Muscle layer of duodenum (tissue), 2 donors: ENCODE measurements around the gene PPM1H.

Experiments used
- H3K27ac ChIP-seq: one replicate; pipeline ENCODE4 v1.7.0; 2013; ENCODE audit warnings: mild to moderate bottlenecking, low read length
- H3K27me3 ChIP-seq: one replicate; pipeline ENCODE4 v1.7.0; 2013; ENCODE audit warnings: low read depth, mild to moderate bottlenecking, control low read depth, low read length
- H3K36me3 ChIP-seq, 2 donors: one replicate each; pipeline ENCODE4 v1.7.0; 2013; ENCODE audit warnings: low read length in 2 of 2, control low read depth in 1 of 2, mild to moderate bottlenecking in 1 of 2; ENCODE audit not compliant: insufficient read depth in 2 of 2, control insufficient read depth in 1 of 2
- H3K4me1 ChIP-seq, 2 donors: one replicate each; pipeline ENCODE4 v1.7.0; 2013; ENCODE audit warnings: low read length in 2 of 2, mild to moderate bottlenecking in 2 of 2, control low read depth in 1 of 2, moderate library complexity in 1 of 2; ENCODE audit not compliant: insufficient read depth in 2 of 2, control insufficient read depth in 1 of 2
- H3K4me3 ChIP-seq, 2 donors: one replicate each; pipeline ENCODE4 v1.7.0; 2013; ENCODE audit warnings: low read length in 2 of 2, low read depth in 1 of 2, mild to moderate bottlenecking in 1 of 2
- H3K9me3 ChIP-seq, 2 donors: one replicate each; pipeline ENCODE4 v1.7.0; 2013; ENCODE audit warnings: low read length in 2 of 2, control low read depth in 1 of 2, mild to moderate bottlenecking in 1 of 2; ENCODE audit not compliant: control insufficient read depth in 1 of 2
- donor health status: healthy.

Gene PPM1H

GRCh38 chr12:62649412-62650138 is 285.4 kb downstream of the PPM1H start:
- Histone ChIP-seq H3K9me3 (no peaks in the 10 kb centered on the region), H3K27me3 (no peaks in the 10 kb centered on the region), H3K36me3 (no peaks in the 10 kb centered on the region), H3K27ac (no peak overlapping the region), H3K4me3 (no peak overlapping the region), H3K4me1 (no peaks in the 10 kb centered on the region)

- Histone ChIP-seq H3K27ac (no peak overlapping the region), H3K27me3 (no peaks in the 10 kb centered on the region), H3K4me3 (no peak overlapping the region), H3K9me3 (no peaks in the 10 kb centered on the region), H3K36me3 (no peaks in the 10 kb centered on the region), H3K4me1 (no peaks in the 10 kb centered on the region)
Observed at GRCh38 chr12:62647586-62647985, 287.4 kb downstream of the PPM1H start.

GRCh38 chr12:62646566-62646965 is 288.4 kb downstream of the PPM1H start:
- H3K27ac ChIP-seq, result no peak overlapping the region
- H3K9me3 ChIP-seq, result no peaks in the 10 kb centered on the region
- H3K36me3 ChIP-seq, result no peaks in the 10 kb centered on the region
- H3K4me3 ChIP-seq, result no peak overlapping the region
- H3K27me3 ChIP-seq, result no peaks in the 10 kb centered on the region
- no peaks in the 10 kb centered on the region for H3K4me1 ChIP-seq

GRCh38 chr12:62643486-62643885 is 291.5 kb downstream of the PPM1H start:
- no peaks in the 10 kb centered on the region for H3K4me1 ChIP-seq
- no peak overlapping the region for H3K27ac ChIP-seq
- no peaks in the 10 kb centered on the region for H3K27me3 ChIP-seq
- no peaks in the 10 kb centered on the region for H3K9me3 ChIP-seq
- H3K4me3 ChIP-seq, result no peak overlapping the region
- no peaks in the 10 kb centered on the region for H3K36me3 ChIP-seq

- H3K27me3 ChIP-seq, result no peaks in the 10 kb centered on the region
Observed at GRCh38 chr12:62642486-62642885, 292.5 kb downstream of the PPM1H start.

GRCh38 chr12:62640910-62641448 is 294.0 kb downstream of the PPM1H start:
- no peak overlapping the region for H3K27ac ChIP-seq
- no peaks in the 10 kb centered on the region for H3K4me1 ChIP-seq
- H3K27me3 ChIP-seq, result no peaks in the 10 kb centered on the region
- no peaks in the 10 kb centered on the region for H3K36me3 ChIP-seq
- H3K9me3 ChIP-seq, result no peaks in the 10 kb centered on the region
- no peak overlapping the region for H3K4me3 ChIP-seq

More at GRCh38 chr12:62642486-62642885, 292.5 kb downstream of the PPM1H start:
- H3K27ac ChIP-seq, result no peak overlapping the region
- no peaks in the 10 kb centered on the region for H3K9me3 ChIP-seq
- H3K4me3 ChIP-seq, result no peak overlapping the region
- H3K4me1 ChIP-seq, result no peaks in the 10 kb centered on the region
- H3K36me3 ChIP-seq, result no peaks in the 10 kb centered on the region

- Histone ChIP-seq H3K27ac (no peak overlapping the region), H3K27me3 (no peaks in the 10 kb centered on the region), H3K36me3 (no peaks in the 10 kb centered on the region), H3K4me3 (no peak overlapping the region), H3K4me1 (peaks cover 2% of the 10 kb centered on the region in 2 donors), H3K9me3 (no peaks in the 10 kb centered on the region)
Observed at GRCh38 chr12:62637679-62638078, 297.3 kb downstream of the PPM1H start.

- no peaks in the 10 kb centered on the region for H3K9me3 ChIP-seq
- H3K4me3 ChIP-seq, result no peak overlapping the region
- H3K27me3 ChIP-seq, result no peaks in the 10 kb centered on the region
- peaks cover 4 to 6% of the 10 kb centered on the region in 2 donors for H3K4me1 ChIP-seq
- H3K27ac ChIP-seq, result no peak overlapping the region
- H3K36me3 ChIP-seq, result no peaks in the 10 kb centered on the region
Observed at GRCh38 chr12:62635649-62636048, 299.3 kb downstream of the PPM1H start.

GRCh38 chr12:62632411-62632918 is 302.5 kb downstream of the PPM1H start:
- Histone ChIP-seq H3K27me3 (no peaks in the 10 kb centered on the region), H3K4me3 (peak overlapping the region; percentile 55 to 70), H3K36me3 (no peaks in the 10 kb centered on the region), H3K27ac (no peak overlapping the region), H3K9me3 (no peaks in the 10 kb centered on the region), H3K4me1 (peaks cover 4 to 6% of the 10 kb centered on the region in 2 donors)

GRCh38 chr12:62631471-62632410 is 303.2 kb downstream of the PPM1H start:
- Histone ChIP-seq H3K4me3 (peak overlapping the region; percentile 55 to 70), H3K9me3 (no peaks in the 10 kb centered on the region), H3K27ac (peak overlapping the region; percentile 28), H3K36me3 (no peaks in the 10 kb centered on the region), H3K27me3 (no peaks in the 10 kb centered on the region), H3K4me1 (peaks cover 4 to 6% of the 10 kb centered on the region in 2 donors)
